Activated CD4-positive, CD25-positive, alpha-beta regulatory T cell treated with anti-CD3 and anti-CD28 coated beads, Interleukin-2, amount 50 U/mL, for 16 hours (primary cell): ENCODE results near the gene TNFRSF4.
"Not testable (repeated sequence)": the region's sequence is repeated elsewhere in the genome, so short reads cannot be mapped to it uniquely, and the experiment has no call there.

Experiments
- DNase-seq: peaks from one replicate; pipeline ENCODE4 v3.0.0-alpha.2; 2020; ENCODE audit warnings: low read depth, low spot score

Gene TNFRSF4

DNA sequence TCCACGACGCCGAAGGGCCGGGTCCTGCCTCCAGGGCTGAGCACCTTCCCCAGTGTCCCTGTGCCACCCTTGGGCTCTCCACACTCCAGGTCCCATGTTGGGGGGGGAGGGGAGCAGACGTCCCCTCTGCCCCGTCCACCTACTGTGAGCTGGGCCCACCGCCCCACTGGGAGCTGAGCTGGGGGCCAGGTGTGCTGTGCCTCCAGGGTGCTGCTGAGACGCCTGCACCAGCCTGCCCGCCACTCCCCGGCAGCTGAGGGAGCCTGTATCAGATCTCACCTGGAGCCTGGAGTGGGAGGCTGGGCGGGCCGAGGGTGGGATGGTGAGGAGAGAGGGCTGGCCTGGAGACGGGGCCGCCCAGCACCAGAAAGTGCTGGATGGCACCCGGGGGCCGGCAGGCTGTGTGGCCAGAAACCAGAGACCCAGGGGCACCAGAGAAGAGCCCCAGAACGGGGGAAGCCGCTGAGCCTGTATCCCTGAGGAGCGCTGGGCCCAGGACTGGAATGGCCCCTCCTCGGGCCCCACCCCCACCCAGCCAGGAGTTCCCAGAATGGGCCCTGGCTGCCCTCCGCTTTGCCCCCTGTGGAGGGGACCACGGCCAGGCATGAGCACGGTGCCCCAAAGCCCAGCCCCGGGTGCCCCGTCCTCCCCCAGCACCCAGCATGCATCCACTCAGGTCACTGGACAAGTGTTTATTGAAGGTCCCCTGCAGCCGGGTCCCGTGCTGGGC lies 11.0 kb downstream of the TNFRSF4 start:
- no peak for DNase-seq

- DNase-seq = peak; percentile 81
These were observed 12.8 kb downstream of the TNFRSF4 start for GRCh38 chr1:1200876-1201810.

DNA sequence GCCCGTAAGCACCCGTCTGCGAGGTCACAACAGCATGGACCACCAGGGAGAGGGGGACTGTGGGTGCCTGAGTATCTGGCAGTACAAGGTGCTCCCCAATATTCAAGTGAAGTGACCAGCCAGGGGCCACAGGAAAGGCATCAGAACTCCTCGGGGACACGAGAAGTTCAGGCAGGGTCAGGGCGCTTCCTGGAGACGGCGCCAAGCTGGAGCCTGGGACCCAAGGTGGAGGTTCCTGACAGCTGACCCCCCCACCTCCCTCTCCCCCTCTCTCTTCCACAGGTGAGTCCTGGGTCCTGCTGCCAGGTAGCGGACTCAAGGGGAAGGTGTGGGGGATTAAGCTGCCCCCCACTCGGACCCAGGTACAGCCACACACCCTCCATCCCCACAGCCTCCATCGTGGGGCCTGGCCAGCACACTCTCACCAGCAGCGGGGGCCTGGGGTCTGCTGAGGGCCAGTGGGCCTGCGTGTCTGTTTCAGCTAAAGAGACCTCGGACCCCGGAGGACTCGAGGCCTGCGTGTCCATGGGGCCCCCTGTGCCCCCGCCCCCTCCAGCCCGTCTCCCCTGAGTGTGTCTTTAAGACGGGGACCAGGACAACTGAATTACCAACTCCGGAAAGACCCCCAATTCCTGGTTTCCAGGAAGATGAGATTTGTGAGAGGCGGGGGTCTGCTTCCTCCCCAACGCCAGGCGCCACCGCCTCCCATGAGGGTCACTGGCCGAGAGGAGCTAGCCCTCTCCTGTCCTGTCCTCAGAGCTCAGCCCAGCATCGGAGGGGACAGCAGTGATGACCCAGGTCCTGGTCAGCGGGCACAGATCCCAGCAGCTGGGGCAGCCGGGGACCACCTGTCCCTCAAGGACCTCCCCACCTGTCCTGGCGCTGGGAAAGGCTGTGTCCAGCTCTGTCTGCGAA lies 13.7 kb downstream of the TNFRSF4 start:
- DNase-seq = no peak

- DNase-seq = no peak
These were observed 14.6 kb downstream of the TNFRSF4 start for GRCh38 chr1:1199141-1199960.

DNA sequence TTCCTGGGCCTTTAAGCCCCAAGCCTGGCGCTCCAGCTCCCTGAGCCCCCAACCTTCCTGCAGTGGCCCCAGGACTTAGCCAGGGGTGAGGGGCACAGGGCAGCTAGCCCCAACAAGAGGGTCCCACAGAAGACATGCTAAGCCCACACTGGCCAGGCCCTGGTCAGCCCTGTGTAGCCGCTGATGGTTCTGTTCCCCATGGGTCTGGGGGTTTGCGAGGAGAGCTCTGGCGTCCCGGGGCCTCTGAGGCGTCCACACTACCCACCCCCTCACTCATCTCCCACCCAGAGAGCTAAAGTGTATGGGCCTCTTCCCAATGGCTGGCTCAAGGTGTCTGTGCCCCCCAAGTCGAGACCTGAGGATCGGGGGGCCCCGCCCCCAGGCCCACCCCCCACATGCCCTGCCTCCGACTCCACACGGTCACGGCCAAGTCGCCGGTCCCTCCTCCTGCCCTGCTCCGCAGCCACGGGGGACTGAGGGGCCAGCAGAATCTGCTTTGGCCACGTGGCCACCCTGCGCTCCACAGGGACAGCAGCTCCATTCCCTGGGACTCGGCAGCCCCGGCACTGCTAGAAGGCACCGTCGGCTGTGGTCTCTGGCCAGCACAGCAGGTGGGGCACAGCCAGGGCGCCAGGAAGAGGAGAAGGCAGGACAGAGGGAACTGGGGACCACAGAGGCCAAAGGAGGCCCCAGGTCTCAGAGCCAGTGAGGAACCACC lies 15.4 kb downstream of the TNFRSF4 start:
- DNase-seq = no peak

GRCh38 chr1:1197551-1198422 lies 16.2 kb downstream of the TNFRSF4 start:
- DNase-seq = no peak

DNA sequence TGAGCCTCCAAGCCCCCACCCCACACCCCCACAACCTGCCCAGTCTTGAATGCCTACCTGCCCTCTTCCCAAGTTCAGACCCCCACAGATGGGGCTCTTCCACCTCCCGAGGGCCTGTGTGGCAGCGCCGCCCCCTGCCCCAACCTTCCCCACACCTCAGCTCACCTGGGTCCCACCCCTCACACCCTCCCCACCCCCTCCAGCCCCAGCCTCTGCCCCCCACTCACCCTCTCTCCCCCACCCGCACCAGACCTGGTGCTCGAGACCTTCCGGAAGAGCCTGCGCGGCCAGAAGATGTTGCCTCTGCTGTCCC lies 16.8 kb downstream of the TNFRSF4 start:
- no peak for DNase-seq

- DNase-seq = no peak
These were observed 17.3 kb downstream of the TNFRSF4 start for GRCh38 chr1:1196431-1197187.

- DNase-seq = not testable (repeated sequence)
These were observed 18.2 kb downstream of the TNFRSF4 start for GRCh38 chr1:1195726-1196125.

DNA sequence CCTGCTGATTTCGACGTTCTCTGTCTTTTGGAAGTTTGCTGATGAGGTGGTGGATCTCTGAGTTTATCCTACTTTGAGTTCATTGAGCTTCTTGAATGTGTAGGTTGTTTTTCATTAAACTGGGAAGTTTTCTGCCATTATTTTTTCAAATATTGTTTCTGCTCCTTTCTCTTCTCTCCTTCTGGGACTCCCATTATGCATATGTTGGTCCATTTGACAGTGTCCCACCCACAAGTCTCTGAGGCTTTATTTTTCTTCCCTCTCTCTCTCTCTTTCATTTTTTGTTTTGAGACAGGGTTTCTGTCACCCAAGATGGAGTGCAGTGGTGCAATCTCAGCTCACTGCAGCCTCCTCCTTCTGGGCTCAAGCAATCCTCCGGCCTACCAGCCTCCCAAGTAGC lies 19.2 kb downstream of the TNFRSF4 start:
- no peak for DNase-seq

DNA sequence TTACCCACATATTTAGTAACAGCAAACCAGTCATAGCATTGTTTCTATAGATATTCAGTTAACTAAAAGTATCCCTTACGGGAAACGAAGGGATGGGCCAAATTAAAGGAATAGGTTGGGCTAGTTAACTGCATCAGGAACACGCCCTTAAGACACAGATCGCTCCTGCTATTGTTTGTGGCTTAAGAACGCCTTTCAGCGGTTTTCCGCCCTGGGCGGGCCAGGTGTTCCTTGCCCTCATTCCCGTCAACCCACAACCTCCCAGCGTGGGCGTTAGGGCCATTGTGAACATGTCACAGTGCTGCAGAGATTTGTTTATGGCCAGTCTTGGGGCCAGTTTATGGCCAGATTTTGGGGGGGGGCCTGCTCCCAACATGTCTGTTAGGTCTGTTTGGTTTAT lies 22.2 kb downstream of the TNFRSF4 start:
- DNase-seq = no peak

DNA sequence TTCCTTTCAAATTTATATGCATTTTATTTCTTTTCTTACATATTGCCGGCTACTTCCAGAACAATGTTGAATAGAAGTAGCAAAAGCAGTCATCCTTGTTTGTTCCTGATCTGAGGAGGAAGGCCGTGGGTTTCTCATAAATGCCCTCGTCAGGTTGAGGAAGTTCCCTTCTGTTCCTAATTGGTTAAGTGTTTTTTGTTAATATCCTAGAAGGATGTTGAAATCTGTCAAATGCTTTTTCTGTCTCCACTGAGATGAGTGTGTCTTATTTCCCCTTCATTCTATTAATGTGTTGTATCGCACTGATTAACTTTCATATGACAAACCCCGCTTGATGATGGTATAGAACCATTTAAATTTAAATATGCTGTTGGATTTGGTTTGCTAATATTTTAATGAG lies 24.8 kb downstream of the TNFRSF4 start:
- no peak for DNase-seq

GRCh38 chr1:1187938-1188337 lies 26.0 kb downstream of the TNFRSF4 start:
- no peak for DNase-seq

GRCh38 chr1:1185101-1185765 lies 28.7 kb downstream of the TNFRSF4 start:
- DNase-seq = no peak

GRCh38 chr1:1183833-1184775 lies 29.8 kb downstream of the TNFRSF4 start:
- no peak for DNase-seq

DNA sequence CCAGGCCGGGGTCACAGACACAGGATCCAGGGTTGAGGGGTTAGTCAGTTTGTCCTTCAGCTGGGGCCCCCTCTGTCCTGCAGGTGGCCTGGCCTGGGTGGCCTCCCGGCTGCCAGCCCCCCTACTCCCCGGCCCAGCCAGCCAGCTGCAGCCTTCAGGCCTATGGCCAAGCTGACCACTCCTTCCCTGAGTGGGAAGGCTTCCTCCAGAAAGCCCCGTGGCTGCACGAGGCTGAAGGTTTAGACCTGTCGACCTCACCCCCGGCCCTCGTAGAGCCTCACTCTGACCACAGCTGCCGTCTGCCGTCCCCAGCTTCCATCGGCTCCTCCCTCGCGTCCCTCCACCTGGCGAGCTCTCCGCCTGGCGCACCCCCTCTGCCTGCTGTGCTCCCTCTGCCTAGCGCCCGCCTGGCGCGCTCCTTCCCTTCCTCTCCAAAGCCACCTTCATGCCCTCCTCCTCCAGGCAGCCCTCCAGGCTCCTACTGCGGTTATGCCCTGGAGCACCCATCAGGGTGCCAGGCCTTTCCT lies 30.7 kb downstream of the TNFRSF4 start:
- DNase-seq = no peak
